Epithelial cell of prostate (primary cell): ENCODE results near the gene FCAR.
"Not testable (repeated sequence)": the region's sequence is repeated elsewhere in the genome, so short reads cannot be mapped to it uniquely, and the experiment has no call there.

Experiments
- DNase-seq: peaks from one replicate; pipeline ENCODE4 v3.0.0-alpha.2; 2011; ENCODE audit warnings: low read depth, low spot score
- H3K27ac ChIP-seq: fragments of 450-650 bp; 2 replicates; pipeline ENCODE4 v1.5.1; 2017; ENCODE audit warnings: mild to moderate bottlenecking

FCAR gene

GRCh38 chr19:54938906-54939305, 64.9 kb downstream of the FCAR start:
- no peak overlapping the region for H3K27ac ChIP-seq
- no peak for DNase-seq

GRCh38 chr19:54939538-54939937, 65.5 kb downstream of the FCAR start:
- DNase-seq, H3K27ac ChIP-seq: not testable (repeated sequence)
